HEK293 (cell line): Measurements from ENCODE around the gene ABCC2.
A peak's percentile ranks its signal among the peaks of the same experiment; 100 is the strongest.

Experiments used
- EGR2 ChIP-seq: fragments of 450-650 bp; formaldehyde crosslinking; IDR thresholded peaks from 2 replicates; pipeline ENCODE4 v1.5.1; 2016; ENCODE audit warnings: low read depth, missing biosample characterization, missing genetic modification characterization
- FEZF1 ChIP-seq: fragments of 450-650 bp; formaldehyde crosslinking; IDR thresholded peaks from 2 replicates; pipeline ENCODE4 v1.5.1; 2016; ENCODE audit warnings: missing biosample characterization, missing genetic modification characterization
- GLIS1 ChIP-seq: fragments of 450-650 bp; formaldehyde crosslinking; IDR thresholded peaks from 2 replicates; pipeline ENCODE4 v1.5.1; 2016; ENCODE audit warnings: missing biosample characterization, missing genetic modification characterization
- KLF8 ChIP-seq: fragments of 450-650 bp; formaldehyde crosslinking; IDR thresholded peaks from 2 replicates; pipeline ENCODE4 v1.5.1; 2016; ENCODE audit warnings: missing biosample characterization, missing genetic modification characterization
- OSR2 ChIP-seq: fragments of 450-650 bp; formaldehyde crosslinking; IDR thresholded peaks from 2 replicates; pipeline ENCODE4 v1.5.1; 2016; ENCODE audit warnings: missing biosample characterization, missing genetic modification characterization
- OVOL3 ChIP-seq: fragments of 450-650 bp; formaldehyde crosslinking; IDR thresholded peaks from 2 replicates; pipeline ENCODE4 v1.5.1; 2016; ENCODE audit warnings: missing biosample characterization, missing genetic modification characterization
- SCRT2 ChIP-seq: fragments of 450-650 bp; formaldehyde crosslinking; IDR thresholded peaks from 2 replicates; pipeline ENCODE4 v1.5.1; 2016; ENCODE audit warnings: missing biosample characterization, missing genetic modification characterization
- SETDB1 ChIP-seq: IDR thresholded peaks from one replicate; pipeline ENCODE4 v1.6.1; 2017; ENCODE audit warnings: mild to moderate bottlenecking, low read length, moderate library complexity, mixed read lengths; ENCODE audit not compliant: insufficient read length
- YY2 ChIP-seq: fragments of 450-650 bp; formaldehyde crosslinking; IDR thresholded peaks from 2 replicates; pipeline ENCODE4 v1.5.1; 2016; ENCODE audit warnings: missing biosample characterization, missing genetic modification characterization
- ZBTB20 ChIP-seq: fragments of 450-650 bp; formaldehyde crosslinking; IDR thresholded peaks from 2 replicates; pipeline ENCODE4 v1.5.1; 2016; ENCODE audit warnings: missing biosample characterization, missing genetic modification characterization
- ZFP37 ChIP-seq: fragments of 450-650 bp; formaldehyde crosslinking; IDR thresholded peaks from 2 replicates; pipeline ENCODE4 v1.5.1; 2016; ENCODE audit warnings: missing biosample characterization, missing genetic modification characterization
- ZFP69B ChIP-seq: fragments of 450-650 bp; formaldehyde crosslinking; IDR thresholded peaks from 2 replicates; pipeline ENCODE4 v1.5.1; 2016; ENCODE audit warnings: missing biosample characterization, missing genetic modification characterization
- ZNF133 ChIP-seq: fragments of 450-650 bp; formaldehyde crosslinking; IDR thresholded peaks from 2 replicates; pipeline ENCODE4 v1.5.1; 2016; ENCODE audit warnings: missing biosample characterization, missing genetic modification characterization
- ZNF146 ChIP-seq: fragments of 450-650 bp; formaldehyde crosslinking; IDR thresholded peaks from 2 replicates; pipeline ENCODE4 v1.5.1; 2016; ENCODE audit warnings: missing biosample characterization, missing genetic modification characterization
- ZNF169 ChIP-seq: fragments of 450-650 bp; formaldehyde crosslinking; IDR thresholded peaks from 2 replicates; pipeline ENCODE4 v1.5.1; 2016; ENCODE audit warnings: missing biosample characterization, missing genetic modification characterization
- ZNF184 ChIP-seq: fragments of 450-650 bp; IDR thresholded peaks from 2 replicates; pipeline ENCODE4 v1.5.1; 2018; ENCODE audit warnings: missing biosample characterization, mild to moderate bottlenecking, missing genetic modification characterization
- ZNF2 ChIP-seq: fragments of 450-650 bp; formaldehyde crosslinking; IDR thresholded peaks from 2 replicates; pipeline ENCODE4 v1.5.1; 2016; ENCODE audit warnings: missing biosample characterization, missing genetic modification characterization
- ZNF214 ChIP-seq: fragments of 450-650 bp; formaldehyde crosslinking; IDR thresholded peaks from 2 replicates; pipeline ENCODE4 v1.5.1; 2017; ENCODE audit warnings: missing biosample characterization, mild to moderate bottlenecking, missing genetic modification characterization, borderline replicate concordance
- ZNF248 ChIP-seq: fragments of 450-650 bp; formaldehyde crosslinking; IDR thresholded peaks from 2 replicates; pipeline ENCODE4 v1.5.1; 2017; ENCODE audit warnings: missing biosample characterization, missing genetic modification characterization
- ZNF266 ChIP-seq: fragments of 450-650 bp; formaldehyde crosslinking; IDR thresholded peaks from 2 replicates; pipeline ENCODE4 v1.5.1; 2016; ENCODE audit warnings: missing biosample characterization, missing genetic modification characterization, low read depth
- ZNF274 ChIP-seq, 2 experiments: fragments of 200-500 bp in 1 of 2; fragments of 450-650 bp in 1 of 2; sonication (Bioruptor generic) in 1 of 2; formaldehyde crosslinking in 1 of 2; IDR thresholded peaks; 2 replicates each; pipeline versions ENCODE4 v1.5.1 to v1.6.1; 2014 to 2016; ENCODE audit warnings: borderline replicate concordance in 1 of 2, inconsistent platforms in 1 of 2, low read length in 1 of 2, missing biosample characterization in 1 of 2, missing genetic modification characterization in 1 of 2
- ZNF391 ChIP-seq: fragments of 450-650 bp; formaldehyde crosslinking; IDR thresholded peaks from 2 replicates; pipeline ENCODE4 v1.5.1; 2016; ENCODE audit warnings: low read depth, missing biosample characterization, missing genetic modification characterization, borderline replicate concordance
- ZNF394 ChIP-seq: fragments of 450-650 bp; formaldehyde crosslinking; IDR thresholded peaks from 2 replicates; pipeline ENCODE4 v1.5.1; 2016; ENCODE audit warnings: missing biosample characterization, missing genetic modification characterization, mild to moderate bottlenecking, moderate library complexity, borderline replicate concordance
- ZNF433 ChIP-seq: fragments of 450-650 bp; formaldehyde crosslinking; IDR thresholded peaks from 2 replicates; pipeline ENCODE4 v1.5.1; 2016; ENCODE audit warnings: missing biosample characterization, missing genetic modification characterization, low read depth
- ZNF501 ChIP-seq: fragments of 450-650 bp; formaldehyde crosslinking; IDR thresholded peaks from 2 replicates; pipeline ENCODE4 v1.5.1; 2016; ENCODE audit warnings: missing biosample characterization, missing genetic modification characterization
- ZNF521 ChIP-seq: fragments of 450-650 bp; formaldehyde crosslinking; IDR thresholded peaks from 2 replicates; pipeline ENCODE4 v1.5.1; 2017; ENCODE audit warnings: missing biosample characterization, mild to moderate bottlenecking, missing genetic modification characterization
- ZNF571 ChIP-seq: fragments of 450-650 bp; formaldehyde crosslinking; IDR thresholded peaks from 2 replicates; pipeline ENCODE4 v1.5.0; 2017; ENCODE audit warnings: missing biosample characterization, missing genetic modification characterization
- ZNF660 ChIP-seq: fragments of 450-650 bp; IDR thresholded peaks from 2 replicates; pipeline ENCODE4 v1.5.1; 2018; ENCODE audit warnings: missing biosample characterization, mild to moderate bottlenecking, missing genetic modification characterization
- ZNF664 ChIP-seq: fragments of 450-650 bp; formaldehyde crosslinking; IDR thresholded peaks from 2 replicates; pipeline ENCODE4 v1.5.1; 2016; ENCODE audit warnings: missing biosample characterization, missing genetic modification characterization
- ZNF747 ChIP-seq: fragments of 450-650 bp; formaldehyde crosslinking; IDR thresholded peaks from 2 replicates; pipeline ENCODE4 v1.5.1; 2016; ENCODE audit warnings: missing biosample characterization, missing genetic modification characterization
- ZNF785 ChIP-seq: fragments of 450-650 bp; formaldehyde crosslinking; IDR thresholded peaks from 2 replicates; pipeline ENCODE4 v1.5.1; 2016; ENCODE audit warnings: missing biosample characterization, missing genetic modification characterization
- ZNF792 ChIP-seq: fragments of 450-650 bp; formaldehyde crosslinking; IDR thresholded peaks from 2 replicates; pipeline ENCODE4 v1.5.1; 2016; ENCODE audit warnings: missing biosample characterization, missing genetic modification characterization
- TF ChIP-seq, protein P1 (sequence below): fragments of 450-650 bp; formaldehyde crosslinking; IDR thresholded peaks from 2 replicates; pipeline ENCODE4 v1.5.1; 2016; ENCODE audit warnings: missing biosample characterization, missing genetic modification characterization
- TF ChIP-seq, protein P2 (sequence below): fragments of 450-650 bp; formaldehyde crosslinking; IDR thresholded peaks from 2 replicates; pipeline ENCODE4 v1.5.1; 2017; ENCODE audit warnings: missing biosample characterization, missing genetic modification characterization
- TF ChIP-seq, protein P3 (sequence below): fragments of 450-650 bp; formaldehyde crosslinking; IDR thresholded peaks from 2 replicates; pipeline ENCODE4; 2016; ENCODE audit warnings: missing biosample characterization, missing genetic modification characterization
- TF ChIP-seq, protein P4 (sequence below): fragments of 450-650 bp; formaldehyde crosslinking; IDR thresholded peaks from 2 replicates; pipeline ENCODE4 v1.5.1; 2016; ENCODE audit warnings: missing biosample characterization, missing genetic modification characterization

The ABCC2 gene

DNA sequence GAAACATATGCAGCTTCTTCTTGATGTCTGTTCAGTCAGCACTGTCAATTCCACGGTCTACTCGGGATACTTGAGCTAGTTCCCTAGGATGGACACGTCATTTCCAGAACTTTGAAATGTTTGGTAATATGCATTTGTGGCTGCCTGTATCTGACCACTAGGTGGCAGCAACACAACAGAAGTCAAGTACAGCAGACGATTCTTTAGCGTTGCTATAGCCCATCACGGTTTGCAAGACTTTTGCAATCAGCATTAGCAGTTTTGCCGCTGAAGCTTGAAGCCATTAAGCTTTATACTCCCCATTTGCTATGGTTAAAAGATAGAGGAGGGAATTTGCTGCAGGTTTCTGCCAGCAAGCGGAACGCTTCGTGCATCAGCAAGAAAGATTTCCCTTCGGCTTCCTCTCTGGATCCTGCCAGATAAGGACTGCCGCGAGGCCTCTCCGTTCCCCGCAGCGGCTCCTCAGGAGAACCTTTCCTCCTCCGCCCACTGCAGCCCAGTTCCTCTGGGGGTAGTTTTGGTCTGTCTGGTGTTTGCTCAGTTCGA, 63.5 kb downstream of the ABCC2 start (continued):
- TF ChIP-seq ZFP69B (tag by site-specific recombination) = 0 out of 2 replicates have a peak, but pooled peaks have one; percentile 28
- TF ChIP-seq ZNF433 (tag by site-specific recombination) = no peak
- TF ChIP-seq KLF8 = no peak
- TF ChIP-seq ZNF274 (IDR thresholded peaks at IDR 0.05; ENCODE audit: low read length) = no peak
- no peak for TF ChIP-seq ZNF274 (tag by site-specific recombination; IDR thresholded peaks at IDR 0.05; ENCODE audit: borderline replicate concordance)
- no peak for TF ChIP-seq ZNF521 (tag by site-specific recombination)
- TF ChIP-seq ZFP37 (tag by site-specific recombination) = no peak
- TF ChIP-seq ZNF184 (tag by site-specific recombination) = no peak
- TF ChIP-seq ZNF169 (tag by site-specific recombination) = no peak
- no peak for TF ChIP-seq GLIS1 (tag by site-specific recombination)
- TF ChIP-seq, protein P1, sequence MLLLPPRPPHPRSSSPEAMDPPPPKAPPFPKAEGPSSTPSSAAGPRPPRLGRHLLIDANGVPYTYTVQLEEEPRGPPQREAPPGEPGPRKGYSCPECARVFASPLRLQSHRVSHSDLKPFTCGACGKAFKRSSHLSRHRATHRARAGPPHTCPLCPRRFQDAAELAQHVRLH (tag by site-specific recombination) = no peak
- TF ChIP-seq ZNF248 (tag by site-specific recombination) = no peak
- TF ChIP-seq OVOL3 = no peak
- TF ChIP-seq ZNF391 = no peak
- TF ChIP-seq ZNF501 (tag by site-specific recombination) = peak; percentile 33; the same call in 1 of the 2 replicates
- TF ChIP-seq ZNF214 (tag by site-specific recombination) = no peak
- TF ChIP-seq ZNF571 (tag by site-specific recombination) = no peak
- peak; percentile 63; the same call in 1 of the 2 replicates for TF ChIP-seq ZNF394 (tag by site-specific recombination)
- TF ChIP-seq EGR2 (tag by site-specific recombination) = no peak
- no peak for TF ChIP-seq SETDB1
- TF ChIP-seq ZNF660 (tag by site-specific recombination) = peak; percentile 95
- no peak for TF ChIP-seq ZNF747 (tag by site-specific recombination)
- TF ChIP-seq, protein P2, sequence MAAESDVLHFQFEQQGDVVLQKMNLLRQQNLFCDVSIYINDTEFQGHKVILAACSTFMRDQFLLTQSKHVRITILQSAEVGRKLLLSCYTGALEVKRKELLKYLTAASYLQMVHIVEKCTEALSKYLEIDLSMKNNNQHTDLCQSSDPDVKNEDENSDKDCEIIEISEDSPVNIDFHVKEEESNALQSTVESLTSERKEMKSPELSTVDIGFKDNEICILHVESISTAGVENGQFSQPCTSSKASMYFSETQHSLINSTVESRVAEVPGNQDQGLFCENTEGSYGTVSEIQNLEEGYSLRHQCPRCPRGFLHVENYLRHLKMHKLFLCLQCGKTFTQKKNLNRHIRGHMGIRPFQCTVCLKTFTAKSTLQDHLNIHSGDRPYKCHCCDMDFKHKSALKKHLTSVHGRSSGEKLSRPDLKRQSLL (tag by site-specific recombination) = peak; percentile 76
- TF ChIP-seq, protein P3, sequence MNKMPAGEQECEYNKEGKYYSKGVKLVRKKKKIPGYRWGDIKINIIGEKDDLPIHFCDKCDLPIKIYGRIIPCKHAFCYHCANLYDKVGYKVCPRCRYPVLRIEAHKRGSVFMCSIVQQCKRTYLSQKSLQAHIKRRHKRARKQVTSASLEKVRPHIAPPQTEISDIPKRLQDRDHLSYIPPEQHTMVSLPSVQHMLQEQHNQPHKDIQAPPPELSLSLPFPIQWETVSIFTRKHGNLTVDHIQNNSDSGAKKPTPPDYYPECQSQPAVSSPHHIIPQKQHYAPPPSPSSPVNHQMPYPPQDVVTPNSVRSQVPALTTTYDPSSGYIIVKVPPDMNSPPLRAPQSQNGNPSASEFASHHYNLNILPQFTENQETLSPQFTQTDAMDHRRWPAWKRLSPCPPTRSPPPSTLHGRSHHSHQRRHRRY (tag by site-specific recombination) = no peak
- no peak for TF ChIP-seq SCRT2
- TF ChIP-seq, protein P4, sequence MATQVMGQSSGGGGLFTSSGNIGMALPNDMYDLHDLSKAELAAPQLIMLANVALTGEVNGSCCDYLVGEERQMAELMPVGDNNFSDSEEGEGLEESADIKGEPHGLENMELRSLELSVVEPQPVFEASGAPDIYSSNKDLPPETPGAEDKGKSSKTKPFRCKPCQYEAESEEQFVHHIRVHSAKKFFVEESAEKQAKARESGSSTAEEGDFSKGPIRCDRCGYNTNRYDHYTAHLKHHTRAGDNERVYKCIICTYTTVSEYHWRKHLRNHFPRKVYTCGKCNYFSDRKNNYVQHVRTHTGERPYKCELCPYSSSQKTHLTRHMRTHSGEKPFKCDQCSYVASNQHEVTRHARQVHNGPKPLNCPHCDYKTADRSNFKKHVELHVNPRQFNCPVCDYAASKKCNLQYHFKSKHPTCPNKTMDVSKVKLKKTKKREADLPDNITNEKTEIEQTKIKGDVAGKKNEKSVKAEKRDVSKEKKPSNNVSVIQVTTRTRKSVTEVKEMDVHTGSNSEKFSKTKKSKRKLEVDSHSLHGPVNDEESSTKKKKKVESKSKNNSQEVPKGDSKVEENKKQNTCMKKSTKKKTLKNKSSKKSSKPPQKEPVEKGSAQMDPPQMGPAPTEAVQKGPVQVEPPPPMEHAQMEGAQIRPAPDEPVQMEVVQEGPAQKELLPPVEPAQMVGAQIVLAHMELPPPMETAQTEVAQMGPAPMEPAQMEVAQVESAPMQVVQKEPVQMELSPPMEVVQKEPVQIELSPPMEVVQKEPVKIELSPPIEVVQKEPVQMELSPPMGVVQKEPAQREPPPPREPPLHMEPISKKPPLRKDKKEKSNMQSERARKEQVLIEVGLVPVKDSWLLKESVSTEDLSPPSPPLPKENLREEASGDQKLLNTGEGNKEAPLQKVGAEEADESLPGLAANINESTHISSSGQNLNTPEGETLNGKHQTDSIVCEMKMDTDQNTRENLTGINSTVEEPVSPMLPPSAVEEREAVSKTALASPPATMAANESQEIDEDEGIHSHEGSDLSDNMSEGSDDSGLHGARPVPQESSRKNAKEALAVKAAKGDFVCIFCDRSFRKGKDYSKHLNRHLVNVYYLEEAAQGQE (tag by site-specific recombination) = no peak
- TF ChIP-seq FEZF1 = no peak
- TF ChIP-seq ZNF785 = no peak
- no peak for TF ChIP-seq ZNF664 (tag by site-specific recombination)
- TF ChIP-seq ZNF146 = no peak
- TF ChIP-seq ZBTB20 (tag by site-specific recombination) = no peak
- peak; percentile 78 for TF ChIP-seq ZNF2 (tag by site-specific recombination)
- TF ChIP-seq ZNF266 (tag by site-specific recombination) = no peak
- TF ChIP-seq YY2 = no peak
- TF ChIP-seq ZNF133 (tag by site-specific recombination) = no peak
- TF ChIP-seq ZNF792 = no peak
- no peak for TF ChIP-seq OSR2 (tag by site-specific recombination)
